Body of pancreas (tissue), 4 donors: ENCODE measurements around the gene ZBTB46. TPM values are rescaled to one million over a fixed set of nuclear protein-coding genes. Genes with fewer than 3 reads are reported as not detected.

Experiments
- ATAC-seq: fragments of 150-250 bp; one replicate; pipeline ENCODE4 v1.9.1; 2016
- DNase-seq, 4 donors: peaks; one replicate each; pipeline ENCODE4 v3.0.0-alpha.2; 2019
- H3K27ac ChIP-seq, 4 donors: fragments of 200-600 bp; sonication (generic); 1 replicate in 3 of 4; 2 replicates in 1 of 4; pipeline versions ENCODE4 v1.5.1 to v1.6.1; 2016 to 2019; ENCODE audit warnings: mild to moderate bottlenecking in 1 of 4, mixed read lengths in 1 of 4, moderate library complexity in 1 of 4
- H3K27me3 ChIP-seq, 2 donors: fragments of 200-600 bp; sonication (generic); one replicate each; pipeline ENCODE4 v1.6.0; 2016; ENCODE audit warnings: mild to moderate bottlenecking in 1 of 2
- H3K36me3 ChIP-seq, 2 donors: fragments of 200-600 bp; sonication (generic); replicated peaks in 1 of 2; 2 replicates each; pipeline ENCODE4 v1.5.1; 2016; ENCODE audit warnings: low read depth in 2 of 2; ENCODE audit not compliant: insufficient read depth in 1 of 2
- H3K4me1 ChIP-seq: fragments of 200-600 bp; sonication (generic); one replicate; pipeline ENCODE4 v1.6.0; 2016
- H3K4me3 ChIP-seq, 2 donors: fragments of 200-600 bp; sonication (generic); 1 replicate in 1 of 2; 2 replicates in 1 of 2; pipeline ENCODE4 v1.5.1; 2016 to 2019
- H3K9me3 ChIP-seq, 3 donors: fragments of 200-600 bp; sonication (generic); 1 replicate in 2 of 3; 2 replicates in 1 of 3; pipeline ENCODE4 v1.5.1; 2016
- CTCF ChIP-seq, 7 experiments: fragments of 450-650 bp in 4 of 7; fragments of 200-600 bp in 3 of 7; sonication (generic) in 3 of 7; IDR thresholded peaks; one replicate each; pipeline ENCODE4 v1.5.1; 2016 to 2019; ENCODE audit warnings: antibody characterized with exemption in 7 of 7
- POLR2A ChIP-seq, 3 donors: fragments of 450-650 bp; IDR thresholded peaks; one replicate each; pipeline ENCODE4 v1.6.1; 2016; ENCODE audit warnings: antibody characterized with exemption in 3 of 3, mild to moderate bottlenecking in 2 of 3
- WGBS, 2 donors: methylation state at CpG; one replicate each; pipeline ENCODE4 v1.1.5; 2017; 5-methylcytosine and 5-hydroxymethylcytosine counted together
- intact Hi-C: fragments of 100-400 bp; cut with DNase I; formaldehyde crosslinking; loops from one replicate; pipeline ENCODE4 v1.15.1; 2023
- total RNA-seq, 2 donors: library from RNA; depleted of rRNA; stranded (reverse); fragments of >200 nt; gene quantifications; one replicate each; pipeline ENCODE4 v1.1.0, GENCODE V29; 2016

Gene ZBTB46
- total RNA-seq, 2 donors from 2014 or later, result 4.3 to 5.4 TPM

GRCh38 chr20:63702036-63702665 is 128.9 kb downstream of the ZBTB46 start:
- Histone ChIP-seq H3K27me3 (no peaks in the 10 kb centered on the region), H3K9me3 (no peaks in the 10 kb centered on the region), H3K36me3 (peaks cover 0 to 3% of the 10 kb centered on the region in 2 donors), H3K27ac (no peak overlapping the region), H3K4me3 (no peak overlapping the region), H3K4me1 (peaks cover 36% of the 10 kb centered on the region)
- TF ChIP-seq CTCF (IDR thresholded peaks at IDR 0.05), result no peak
- no peak for TF ChIP-seq POLR2A (IDR thresholded peaks at IDR 0.05)
- peak in 2 of 4 donors; percentile 1 to 12 for DNase-seq
- intact Hi-C loops, result loop anchor here (5.0 kb wide), 1 partner anchor 35 kb away; the partner anchor contains the start of genes LIME1 and SLC2A4RG
- no peak for ATAC-seq
- WGBS, 2 donors, result 90 to 91% methylated on average over 11 to 16 of the region's 16 CpGs

- 86 to 100% methylated on average over 2 to 12 of the region's 14 CpGs for WGBS, 2 donors
- Histone ChIP-seq H3K4me3 (no peak overlapping the region), H3K9me3 (no peaks in the 10 kb centered on the region), H3K4me1 (peaks cover 37% of the 10 kb centered on the region), H3K27ac (no peak overlapping the region), H3K36me3 (peaks cover 0 to 3% of the 10 kb centered on the region in 2 donors), H3K27me3 (no peaks in the 10 kb centered on the region)
- DNase-seq (peak in 2 of 4 donors; percentile 2 to 13), ATAC-seq (no peak)
- no peak for TF ChIP-seq POLR2A (IDR thresholded peaks at IDR 0.05)
- TF ChIP-seq CTCF (IDR thresholded peaks at IDR 0.05), result no peak
- intact Hi-C loops, result loop anchor here (5.0 kb wide), 1 partner anchor 36 kb away; the partner anchor contains the start of genes LIME1 and SLC2A4RG
These were observed 129.6 kb downstream of the ZBTB46 start for GRCh38 chr20:63701329-63702035.

DNA sequence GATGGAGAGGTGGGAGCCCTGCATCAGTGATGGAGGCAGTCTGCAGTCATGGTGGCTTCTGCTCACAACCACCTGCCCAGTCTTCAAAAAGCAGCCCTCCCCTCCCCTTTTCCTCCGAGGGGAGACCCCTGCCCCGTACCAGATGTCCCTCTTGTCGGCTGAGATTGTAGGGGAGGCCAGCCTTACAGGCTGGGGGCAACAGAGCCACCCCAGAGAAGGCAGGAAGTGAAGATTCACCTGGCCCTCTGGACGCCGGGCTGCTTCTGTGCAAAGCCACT is 130.1 kb downstream of the ZBTB46 start:
- Histone ChIP-seq H3K4me1 (peaks cover 37% of the 10 kb centered on the region), H3K27ac (no peak overlapping the region), H3K4me3 (no peak overlapping the region), H3K36me3 (peaks cover 0 to 3% of the 10 kb centered on the region in 2 donors), H3K27me3 (no peaks in the 10 kb centered on the region), H3K9me3 (no peaks in the 10 kb centered on the region)
- DNase-seq (no peak), ATAC-seq (no peak)
- intact Hi-C loops, result loop anchor here (5.0 kb wide), 1 partner anchor 36 kb away; the partner anchor contains the start of genes LIME1 and SLC2A4RG
- TF ChIP-seq POLR2A (IDR thresholded peaks at IDR 0.05) (no peak), CTCF (IDR thresholded peaks at IDR 0.05) (no peak)
- 49% methylated on average over 5 of the region's 5 CpGs; no CpG with 5 or more reads in 1 of the 2 donors for WGBS, 2 donors

DNA sequence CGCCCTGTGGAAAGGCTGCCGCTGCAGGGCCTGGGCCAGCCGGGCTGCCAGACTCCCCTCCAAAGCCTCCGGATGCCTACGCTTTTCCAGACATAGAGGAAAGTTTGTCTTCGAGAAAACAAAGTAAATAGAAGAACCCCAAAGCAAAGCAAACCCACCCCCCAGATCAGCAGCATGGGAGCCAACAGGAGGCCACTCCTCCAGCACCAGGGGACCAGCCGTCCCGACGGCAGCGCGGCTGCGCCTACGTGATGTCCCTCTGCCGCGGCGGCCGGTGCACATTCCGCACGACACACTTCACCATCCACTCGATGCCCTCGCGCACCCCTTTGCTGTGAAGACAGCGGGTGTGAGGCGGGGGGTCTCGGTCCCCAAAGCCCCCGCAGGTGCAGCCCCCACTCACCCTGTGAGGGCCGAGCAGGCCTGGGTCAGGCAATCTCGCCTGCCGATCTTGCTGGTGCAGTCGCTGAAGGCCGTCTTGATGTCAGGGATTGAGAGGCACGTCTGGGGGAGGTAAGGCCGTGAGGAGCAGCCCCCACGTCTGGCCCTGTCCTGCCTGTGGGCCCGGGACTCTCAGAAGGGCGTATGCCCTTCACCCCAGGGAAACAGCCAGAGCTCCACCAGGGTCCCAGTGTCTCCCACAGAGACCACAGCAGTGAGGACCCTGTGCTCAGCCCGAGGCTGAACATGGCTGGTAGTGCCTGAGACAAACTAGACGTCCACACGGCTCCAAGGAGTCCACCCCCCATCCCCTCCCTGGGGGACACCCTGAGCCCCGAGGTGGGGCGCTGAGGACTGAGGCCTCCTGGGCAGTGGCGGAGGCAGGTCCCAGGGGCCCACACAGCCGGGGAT is 130.6 kb downstream of the ZBTB46 start:
- Histone ChIP-seq H3K9me3 (no peaks in the 10 kb centered on the region), H3K27me3 (no peaks in the 10 kb centered on the region), H3K27ac (no peak overlapping the region), H3K4me3 (no peak overlapping the region), H3K4me1 (peaks cover 37% of the 10 kb centered on the region), H3K36me3 (peaks cover 0 to 3% of the 10 kb centered on the region in 2 donors)
- intact Hi-C loops, result loop anchor here (5.0 kb wide), 1 partner anchor 37 kb away; the partner anchor contains the start of genes LIME1 and SLC2A4RG
- TF ChIP-seq POLR2A (IDR thresholded peaks at IDR 0.05) (no peak), CTCF (IDR thresholded peaks at IDR 0.05) (no peak)
- no peak for ATAC-seq
- no peak for DNase-seq
- whole genome bisulfite sequencing, 2 donors, result 84 to 86% methylated on average over 6 to 43 of the region's 43 CpGs
